ENCODE data around the gene SLC39A5.

The SLC39A5 gene

GRCh38 chr12:56202366-56202765 lies 27.5 kb upstream of the SLC39A5 start:
- no peak overlapping the region for H2AK5ac ChIP-seq (ENCODE audit: low read depth, low read length)
- no peak overlapping the region for H4K91ac ChIP-seq (ENCODE audit: low read depth, low read length, poor library complexity)
- no peak for DNase-seq (ENCODE audit: low spot score)
- no CpG with 5 or more reads among the region's 1 CpG for WGBS, 2 donors (ENCODE audit: extremely low coverage in 2 of 2, insufficient read length in 2 of 2, insufficient replicate concordance in 1 of 2)
- H3K4me3 ChIP-seq (ENCODE audit: low read length in 2 of 2), result no peak overlapping the region
- no peak overlapping the region for H4K8ac ChIP-seq (ENCODE audit: low read depth, low read length)
- no peak overlapping the region for H2AFZ ChIP-seq (ENCODE audit: low read length)
- no peak overlapping the region for H3K4me2 ChIP-seq (ENCODE audit: insufficient read depth, low read length, poor library complexity, severe bottlenecking)
- no peaks in the 10 kb centered on the region for H3K27me3 ChIP-seq (ENCODE audit: control insufficient read depth in 3 of 3, insufficient read depth in 3 of 3, low read depth in 1 of 3, low read length in 3 of 3)
- no peak overlapping the region for H3K4ac ChIP-seq (ENCODE audit: low read length)
- H3K4me1 ChIP-seq (ENCODE audit: control insufficient read depth in 2 of 2, insufficient read depth in 1 of 2, low read depth in 1 of 2, low read length in 2 of 2), result no peaks in the 10 kb centered on the region
- no peak overlapping the region for H3K27ac ChIP-seq (replicated peaks; ENCODE audit: low read length)
- no peak overlapping the region for H2BK12ac ChIP-seq (ENCODE audit: low read length)
- H3K9ac ChIP-seq (ENCODE audit: low read depth, low read length, poor library complexity), result no peak overlapping the region
- no peaks in the 10 kb centered on the region for H3K79me1 ChIP-seq (ENCODE audit: low read depth, low read length)
- no peak overlapping the region for H2BK5ac ChIP-seq (ENCODE audit: low read length)
- no peak overlapping the region for H2BK15ac ChIP-seq (ENCODE audit: low read length)
- H3K9me3 ChIP-seq (replicated peaks in 1 of 2; ENCODE audit: control insufficient read depth in 2 of 2, insufficient read depth in 1 of 2, low read depth in 1 of 2, low read length in 2 of 2), result no peaks in the 10 kb centered on the region
- no peak overlapping the region for H2BK120ac ChIP-seq (ENCODE audit: low read depth, low read length)
- H3K36me3 ChIP-seq (replicated peaks in 1 of 2; ENCODE audit: control insufficient read depth in 2 of 2, insufficient read depth in 2 of 2, low read length in 2 of 2), result peaks cover 18 to 32% of the 10 kb centered on the region in 2 donors
- no peak overlapping the region for H3K14ac ChIP-seq (ENCODE audit: low read length)
- H3K18ac ChIP-seq (ENCODE audit: low read length), result no peak overlapping the region
- H3K23ac ChIP-seq (ENCODE audit: low read depth, low read length, poor library complexity), result no peak overlapping the region

DNA sequence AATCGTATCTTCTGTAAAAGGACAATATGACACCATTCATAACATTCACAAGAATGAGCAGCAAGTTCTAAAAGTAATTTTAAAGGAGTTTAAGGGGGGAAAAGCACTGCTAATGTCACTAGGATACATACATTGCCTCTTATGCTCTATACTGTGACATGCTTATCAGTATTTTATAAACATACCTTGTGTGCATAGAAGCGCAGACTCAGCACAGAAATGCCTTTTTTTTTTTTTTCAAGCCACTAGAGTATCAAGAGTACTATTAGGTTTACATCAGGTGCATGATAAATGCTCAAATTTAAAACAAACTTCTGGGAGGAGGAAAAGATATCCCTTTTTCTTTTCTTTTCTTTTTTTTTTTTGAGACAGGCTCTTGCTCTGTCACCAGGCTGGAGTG lies 27.0 kb upstream of the SLC39A5 start:
- H4K8ac ChIP-seq (ENCODE audit: low read depth, low read length), result no peak overlapping the region
- no peak overlapping the region for H2AFZ ChIP-seq (ENCODE audit: low read length)
- H3K9ac ChIP-seq (ENCODE audit: low read depth, low read length, poor library complexity), result no peak overlapping the region
- no peak overlapping the region for H2BK12ac ChIP-seq (ENCODE audit: low read length)
- H2BK5ac ChIP-seq (ENCODE audit: low read length), result no peak overlapping the region
- DNase-seq (ENCODE audit: low spot score), result no peak
- H3K4me2 ChIP-seq (ENCODE audit: insufficient read depth, low read length, poor library complexity, severe bottlenecking), result no peak overlapping the region
- no peak overlapping the region for H3K18ac ChIP-seq (ENCODE audit: low read length)
- H4K91ac ChIP-seq (ENCODE audit: low read depth, low read length, poor library complexity), result no peak overlapping the region
- peaks cover 23 to 36% of the 10 kb centered on the region in 2 donors for H3K36me3 ChIP-seq (replicated peaks in 1 of 2; ENCODE audit: control insufficient read depth in 2 of 2, insufficient read depth in 2 of 2, low read length in 2 of 2)
- H2AK5ac ChIP-seq (ENCODE audit: low read depth, low read length), result no peak overlapping the region
- no peaks in the 10 kb centered on the region for H3K9me3 ChIP-seq (replicated peaks in 1 of 2; ENCODE audit: control insufficient read depth in 2 of 2, insufficient read depth in 1 of 2, low read depth in 1 of 2, low read length in 2 of 2)
- H3K4me1 ChIP-seq (ENCODE audit: control insufficient read depth in 2 of 2, insufficient read depth in 1 of 2, low read depth in 1 of 2, low read length in 2 of 2), result no peaks in the 10 kb centered on the region
- no peak overlapping the region for H3K27ac ChIP-seq (replicated peaks; ENCODE audit: low read length)
- H3K79me1 ChIP-seq (ENCODE audit: low read depth, low read length), result no peaks in the 10 kb centered on the region
- no CpG with 5 or more reads among the region's 2 CpGs for WGBS, 2 donors (ENCODE audit: extremely low coverage in 2 of 2, insufficient read length in 2 of 2, insufficient replicate concordance in 1 of 2)
- no peak overlapping the region for H2BK15ac ChIP-seq (ENCODE audit: low read length)
- H2BK120ac ChIP-seq (ENCODE audit: low read depth, low read length), result no peak overlapping the region
- H3K14ac ChIP-seq (ENCODE audit: low read length), result no peak overlapping the region
- H3K4ac ChIP-seq (ENCODE audit: low read length), result no peak overlapping the region
- H3K4me3 ChIP-seq (ENCODE audit: low read length in 2 of 2), result no peak overlapping the region
- no peaks in the 10 kb centered on the region for H3K27me3 ChIP-seq (ENCODE audit: control insufficient read depth in 3 of 3, insufficient read depth in 3 of 3, low read depth in 1 of 3, low read length in 3 of 3)
- H3K23ac ChIP-seq (ENCODE audit: low read depth, low read length, poor library complexity), result no peak overlapping the region

DNA sequence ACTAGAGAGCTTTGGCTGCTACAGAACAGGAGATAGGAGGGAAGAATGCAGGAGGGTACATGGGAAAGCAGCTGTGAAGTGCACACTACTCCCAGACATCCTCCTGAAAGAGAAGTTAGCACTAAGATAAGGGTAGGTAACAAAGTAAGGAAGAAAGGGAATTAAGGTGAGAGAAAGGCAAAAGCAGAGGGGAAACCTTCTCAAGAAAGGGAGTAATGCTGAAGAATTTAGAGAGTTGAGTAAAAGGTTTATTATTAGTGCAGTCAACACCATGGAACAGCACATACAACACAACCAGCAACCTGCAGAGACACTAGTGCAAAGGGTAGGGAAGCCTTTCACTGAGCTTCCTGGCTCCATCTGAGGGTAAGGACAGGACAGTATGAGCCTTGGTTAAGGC lies 25.6 kb upstream of the SLC39A5 start:
- Histone ChIP-seq H3K4me3 (ENCODE audit: low read length in 2 of 2) (no peak overlapping the region), H3K9ac (ENCODE audit: low read depth, low read length, poor library complexity) (no peak overlapping the region), H2AK5ac (ENCODE audit: low read depth, low read length) (no peak overlapping the region), H4K91ac (ENCODE audit: low read depth, low read length, poor library complexity) (no peak overlapping the region), H3K4me1 (ENCODE audit: control insufficient read depth in 2 of 2, insufficient read depth in 1 of 2, low read depth in 1 of 2, low read length in 2 of 2) (no peaks in the 10 kb centered on the region), H4K8ac (ENCODE audit: low read depth, low read length) (no peak overlapping the region), H2BK5ac (ENCODE audit: low read length) (no peak overlapping the region), H3K14ac (ENCODE audit: low read length) (no peak overlapping the region), H3K4ac (ENCODE audit: low read length) (no peak overlapping the region), H3K23ac (ENCODE audit: low read depth, low read length, poor library complexity) (no peak overlapping the region), H3K36me3 (replicated peaks in 1 of 2; ENCODE audit: control insufficient read depth in 2 of 2, insufficient read depth in 2 of 2, low read length in 2 of 2) (peaks cover 27 to 48% of the 10 kb centered on the region in 2 donors), H2BK12ac (ENCODE audit: low read length) (no peak overlapping the region), H2BK15ac (ENCODE audit: low read length) (no peak overlapping the region), H3K79me1 (ENCODE audit: low read depth, low read length) (no peaks in the 10 kb centered on the region), H3K9me3 (replicated peaks in 1 of 2; ENCODE audit: control insufficient read depth in 2 of 2, insufficient read depth in 1 of 2, low read depth in 1 of 2, low read length in 2 of 2) (no peaks in the 10 kb centered on the region), H3K18ac (ENCODE audit: low read length) (no peak overlapping the region), H3K27me3 (ENCODE audit: control insufficient read depth in 3 of 3, insufficient read depth in 3 of 3, low read depth in 1 of 3, low read length in 3 of 3) (no peaks in the 10 kb centered on the region), H3K27ac (replicated peaks; ENCODE audit: low read length) (no peak overlapping the region), H3K4me2 (ENCODE audit: insufficient read depth, low read length, poor library complexity, severe bottlenecking) (no peak overlapping the region), H2BK120ac (ENCODE audit: low read depth, low read length) (no peak overlapping the region), H2AFZ (ENCODE audit: low read length) (no peak overlapping the region)
- no peak for DNase-seq (ENCODE audit: low spot score)

GRCh38 chr12:56205445-56205844 lies 24.4 kb upstream of the SLC39A5 start:
- H3K79me1 ChIP-seq (ENCODE audit: low read depth, low read length), result no peaks in the 10 kb centered on the region
- peaks cover 32 to 56% of the 10 kb centered on the region in 2 donors for H3K36me3 ChIP-seq (replicated peaks in 1 of 2; ENCODE audit: control insufficient read depth in 2 of 2, insufficient read depth in 2 of 2, low read length in 2 of 2)
- H3K4me2 ChIP-seq (ENCODE audit: insufficient read depth, low read length, poor library complexity, severe bottlenecking), result no peak overlapping the region
- H3K27me3 ChIP-seq (ENCODE audit: control insufficient read depth in 3 of 3, insufficient read depth in 3 of 3, low read depth in 1 of 3, low read length in 3 of 3), result no peaks in the 10 kb centered on the region
- H3K4me1 ChIP-seq (ENCODE audit: control insufficient read depth in 2 of 2, insufficient read depth in 1 of 2, low read depth in 1 of 2, low read length in 2 of 2), result no peaks in the 10 kb centered on the region
- no peak overlapping the region for H4K8ac ChIP-seq (ENCODE audit: low read depth, low read length)
- no peak overlapping the region for H3K18ac ChIP-seq (ENCODE audit: low read length)
- no peak overlapping the region for H2AK5ac ChIP-seq (ENCODE audit: low read depth, low read length)
- DNase-seq (ENCODE audit: low spot score), result no peak
- no peak overlapping the region for H3K9ac ChIP-seq (ENCODE audit: low read depth, low read length, poor library complexity)
- no peak overlapping the region for H2BK120ac ChIP-seq (ENCODE audit: low read depth, low read length)
- H3K23ac ChIP-seq (ENCODE audit: low read depth, low read length, poor library complexity), result no peak overlapping the region
- no peak overlapping the region for H2BK15ac ChIP-seq (ENCODE audit: low read length)
- no peak overlapping the region for H2BK5ac ChIP-seq (ENCODE audit: low read length)
- no peak overlapping the region for H3K27ac ChIP-seq (replicated peaks; ENCODE audit: low read length)
- peaks cover 0 to 3% of the 10 kb centered on the region in 2 donors for H3K9me3 ChIP-seq (replicated peaks in 1 of 2; ENCODE audit: control insufficient read depth in 2 of 2, insufficient read depth in 1 of 2, low read depth in 1 of 2, low read length in 2 of 2)
- no peak overlapping the region for H3K14ac ChIP-seq (ENCODE audit: low read length)
- H4K91ac ChIP-seq (ENCODE audit: low read depth, low read length, poor library complexity), result no peak overlapping the region
- no peak overlapping the region for H3K4ac ChIP-seq (ENCODE audit: low read length)
- H2AFZ ChIP-seq (ENCODE audit: low read length), result no peak overlapping the region
- no peak overlapping the region for H3K4me3 ChIP-seq (ENCODE audit: low read length in 2 of 2)
- no peak overlapping the region for H2BK12ac ChIP-seq (ENCODE audit: low read length)
